Measurements from ENCODE around the gene UQCRH. TPM values are rescaled to one million over a fixed set of nuclear protein-coding genes. Genes with fewer than 3 reads are reported as not detected.

The UQCRH gene
- total RNA-seq, 2 donors from 2014 or later = 144 to 237 TPM

- Histone ChIP-seq H3K27ac (no peak overlapping the region), H3K4me3 (no peak overlapping the region), H3K36me3 (peaks cover 16% of the 10 kb centered on the region), H3K9me3 (no peaks in the 10 kb centered on the region), H3K27me3 (replicated peaks; ENCODE audit: insufficient read depth) (no peaks in the 10 kb centered on the region), H3K4me1 (ENCODE audit: control insufficient read depth in 1 of 2, low read depth in 2 of 2) (peaks cover 12 to 18% of the 10 kb centered on the region in 2 donors)
- no peak for TF ChIP-seq CTCF (IDR thresholded peaks at IDR 0.05)
- DNase-seq (ENCODE audit: low spot score) = no peak
- ATAC-seq (ENCODE audit: insufficient number of reproducible peaks, low FRiP score, low read depth) = no peak
Observed at GRCh38 chr1:46342677-46343350, 39.3 kb downstream of the UQCRH start.

GRCh38 chr1:46343351-46343695 is 39.8 kb downstream of the UQCRH start:
- ATAC-seq (ENCODE audit: insufficient number of reproducible peaks, low FRiP score, low read depth) = no peak
- Histone ChIP-seq H3K4me3 (no peak overlapping the region), H3K9me3 (no peaks in the 10 kb centered on the region), H3K27ac (no peak overlapping the region), H3K27me3 (replicated peaks; ENCODE audit: insufficient read depth) (no peaks in the 10 kb centered on the region), H3K36me3 (peaks cover 16% of the 10 kb centered on the region), H3K4me1 (ENCODE audit: control insufficient read depth in 1 of 2, low read depth in 2 of 2) (peaks cover 12 to 18% of the 10 kb centered on the region in 2 donors)
- TF ChIP-seq CTCF (IDR thresholded peaks at IDR 0.05) = no peak
- DNase-seq (ENCODE audit: low spot score) = no peak

GRCh38 chr1:46343705-46344104 is 40.2 kb downstream of the UQCRH start:
- Histone ChIP-seq H3K4me3 (no peak overlapping the region), H3K27ac (no peak overlapping the region), H3K4me1 (ENCODE audit: control insufficient read depth in 1 of 2, low read depth in 2 of 2) (peaks cover 12 to 18% of the 10 kb centered on the region in 2 donors), H3K9me3 (no peaks in the 10 kb centered on the region), H3K27me3 (replicated peaks; ENCODE audit: insufficient read depth) (no peaks in the 10 kb centered on the region), H3K36me3 (peaks cover 16% of the 10 kb centered on the region)
- no peak for DNase-seq (ENCODE audit: low spot score)
- no peak for ATAC-seq (ENCODE audit: insufficient number of reproducible peaks, low FRiP score, low read depth)
- no peak for TF ChIP-seq CTCF (IDR thresholded peaks at IDR 0.05)

- peaks cover 24% of the 10 kb centered on the region for H3K36me3 ChIP-seq
- no peaks in the 10 kb centered on the region for H3K9me3 ChIP-seq
- no peak for DNase-seq (ENCODE audit: low spot score)
- no peak for ATAC-seq (ENCODE audit: insufficient number of reproducible peaks, low FRiP score, low read depth)
- H3K27me3 ChIP-seq (replicated peaks; ENCODE audit: insufficient read depth) = no peaks in the 10 kb centered on the region
- TF ChIP-seq CTCF (IDR thresholded peaks at IDR 0.05) = no peak
- H3K4me1 ChIP-seq (ENCODE audit: control insufficient read depth in 1 of 2, low read depth in 2 of 2) = peaks cover 9 to 15% of the 10 kb centered on the region in 2 donors
- no peak overlapping the region for H3K27ac ChIP-seq
- H3K4me3 ChIP-seq = no peak overlapping the region
Observed at GRCh38 chr1:46344481-46344880, 41.0 kb downstream of the UQCRH start.

GRCh38 chr1:46345281-46345680 is 41.8 kb downstream of the UQCRH start:
- Histone ChIP-seq H3K4me1 (ENCODE audit: control insufficient read depth in 1 of 2, low read depth in 2 of 2) (peaks cover 7 to 12% of the 10 kb centered on the region in 2 donors), H3K27me3 (replicated peaks; ENCODE audit: insufficient read depth) (no peaks in the 10 kb centered on the region), H3K4me3 (no peak overlapping the region), H3K9me3 (no peaks in the 10 kb centered on the region), H3K36me3 (peaks cover 31% of the 10 kb centered on the region), H3K27ac (no peak overlapping the region)
- TF ChIP-seq CTCF (IDR thresholded peaks at IDR 0.05) = no peak
- DNase-seq (ENCODE audit: low spot score) = no peak
- ATAC-seq (ENCODE audit: insufficient number of reproducible peaks, low FRiP score, low read depth) = no peak

Measured in thoracic aorta (tissue), 2 donors.